HG03378 (cell line): ENCODE results near the gene RRP7A.
"Not testable (repeated sequence)": the region's sequence is repeated elsewhere in the genome, so short reads cannot be mapped to it uniquely, and the experiment has no call there.

Experiments
- ATAC-seq: cut with Tn5 transposase; IDR thresholded peaks from one replicate; pipeline ENCODE4 v1.9.1; 2021; ENCODE audit warnings: mild to moderate bottlenecking, moderate library complexity; ENCODE audit not compliant: unreplicated experiment

The RRP7A gene

DNA sequence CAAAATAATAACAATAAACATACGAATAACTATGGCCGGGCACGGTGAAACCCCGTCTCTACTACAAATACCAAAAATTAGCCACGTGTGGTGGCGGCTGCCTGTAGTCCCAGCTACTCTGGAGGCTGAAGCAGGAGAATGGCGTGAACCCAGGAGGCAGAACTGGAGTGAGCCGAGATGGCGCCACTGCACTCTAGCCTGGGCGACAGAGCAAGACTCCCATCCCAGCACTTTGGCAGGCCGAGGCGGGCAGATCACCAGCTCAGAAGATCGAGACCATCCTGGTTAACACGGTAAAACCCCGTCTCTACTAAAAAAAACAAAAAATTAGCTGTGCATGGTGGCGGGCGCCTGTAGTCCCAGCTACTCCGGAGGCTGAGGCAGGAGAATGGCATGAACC is 17.0 kb upstream of the RRP7A start:
- ATAC-seq: not testable (repeated sequence)

DNA sequence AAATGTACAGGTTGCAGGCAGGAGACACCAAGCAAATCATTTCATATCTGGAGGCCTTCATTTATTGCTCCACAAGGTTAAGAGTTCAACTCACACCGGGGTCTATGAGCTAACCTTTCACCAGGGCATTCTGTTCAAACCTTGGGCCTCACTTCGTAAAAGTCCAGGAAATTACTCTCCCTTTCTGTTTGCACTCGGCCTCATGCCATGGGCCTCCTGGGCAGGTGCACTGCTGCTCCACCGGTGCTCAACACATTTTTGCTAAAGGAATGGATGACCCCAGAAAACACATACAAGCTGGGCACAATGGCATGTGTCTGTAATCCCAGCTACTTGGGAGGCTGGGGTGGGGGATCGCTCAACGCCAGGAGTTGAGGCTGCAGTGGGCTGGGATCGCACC is 16.6 kb upstream of the RRP7A start:
- no peak for ATAC-seq

- ATAC-seq: not testable (repeated sequence)
Observed at GRCh38 chr22:42535082-42535731, 15.6 kb upstream of the RRP7A start.

DNA sequence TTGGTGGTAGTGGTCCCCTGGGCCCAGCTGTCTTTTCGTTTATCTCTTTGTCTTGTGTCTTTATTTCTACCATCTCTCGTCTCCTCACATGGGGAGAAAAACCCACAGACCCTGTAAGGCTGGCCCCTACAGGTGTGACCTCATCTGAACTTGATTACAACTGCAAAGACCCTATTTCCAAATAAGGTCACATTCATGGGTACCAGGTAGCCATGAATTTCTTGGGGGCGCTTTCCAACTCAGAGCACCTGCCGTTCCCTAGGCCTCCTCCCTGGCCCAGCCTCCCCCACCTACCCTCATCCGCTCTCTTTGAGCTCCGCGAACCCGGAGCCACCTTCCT is 14.0 kb upstream of the RRP7A start:
- no peak for ATAC-seq

- not testable (repeated sequence) for ATAC-seq
Observed at GRCh38 chr22:42531401-42532084, 11.9 kb upstream of the RRP7A start.

DNA sequence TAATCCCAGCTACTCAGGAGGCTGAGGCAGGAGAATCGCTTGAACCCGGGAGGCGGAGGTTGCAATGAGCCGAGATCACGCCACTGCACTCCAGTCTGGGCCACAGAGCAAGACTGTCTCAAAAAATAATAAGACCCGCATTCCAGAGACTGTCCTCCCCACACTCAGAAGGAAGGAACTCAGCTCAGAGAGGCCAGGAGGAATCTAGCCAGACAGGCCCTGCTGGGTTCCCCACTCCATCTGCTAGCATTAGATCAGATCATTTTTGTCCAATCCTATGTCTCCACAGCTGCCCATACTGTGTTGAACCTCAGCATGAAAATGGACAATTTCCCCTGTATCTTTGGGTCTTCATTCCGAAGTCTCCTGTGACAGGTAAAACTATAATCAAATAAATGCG is 9.8 kb upstream of the RRP7A start:
- ATAC-seq: not testable (repeated sequence)

DNA sequence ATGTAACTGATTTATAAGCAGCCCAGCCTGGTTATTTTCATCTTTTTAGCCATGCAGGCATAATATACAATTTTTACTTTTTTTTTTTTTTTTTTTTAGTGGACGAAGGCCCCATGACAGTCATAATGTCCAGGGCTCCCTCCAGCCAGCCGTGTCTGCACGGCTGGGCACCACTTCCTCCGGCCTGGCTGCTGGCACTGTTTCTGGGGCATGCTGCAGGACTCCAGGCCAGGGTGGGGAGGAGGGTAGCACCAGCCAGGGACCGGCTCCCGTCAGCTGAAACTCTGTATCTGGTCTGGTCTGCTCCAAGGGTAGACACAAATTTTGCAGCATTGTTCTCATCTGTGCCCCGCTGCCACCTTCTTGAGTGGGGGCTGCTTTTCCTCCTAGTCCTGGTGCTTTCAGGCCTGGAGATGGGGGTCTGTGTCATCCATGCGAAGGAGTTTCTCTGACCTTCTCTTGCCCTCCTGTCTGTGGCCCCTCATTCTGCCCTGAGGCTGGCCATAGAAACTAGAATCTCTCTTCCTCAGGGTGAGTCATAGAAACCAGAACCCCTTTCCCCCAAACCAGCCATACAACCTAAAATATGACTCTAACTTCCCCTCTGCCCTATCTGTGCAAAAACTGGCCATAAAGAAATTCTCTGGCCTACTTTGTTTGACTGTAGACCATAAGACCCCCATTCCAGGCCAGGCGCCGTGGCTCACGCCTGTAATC is 9.2 kb upstream of the RRP7A start:
- ATAC-seq: no peak

DNA sequence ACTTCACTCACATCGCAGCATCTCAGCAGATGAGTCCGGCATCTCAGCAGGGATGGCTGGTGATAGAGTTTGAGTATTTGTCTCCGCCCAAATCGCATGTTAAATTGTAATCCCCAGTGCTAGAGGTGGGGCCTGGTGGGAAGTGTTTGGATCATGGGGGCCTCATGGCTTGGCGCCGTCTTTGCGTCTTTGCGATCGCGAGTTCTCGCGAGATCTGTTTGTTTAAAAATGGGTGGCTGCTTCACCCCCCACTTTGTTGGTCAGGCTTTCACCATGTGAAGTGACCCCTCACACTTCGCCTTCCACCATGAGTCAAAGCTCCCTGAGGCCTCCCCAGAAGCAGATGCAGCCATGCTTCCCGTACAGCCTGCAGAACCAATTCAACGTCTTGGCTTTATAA is 3.0 kb upstream of the RRP7A start:
- ATAC-seq: no peak

DNA sequence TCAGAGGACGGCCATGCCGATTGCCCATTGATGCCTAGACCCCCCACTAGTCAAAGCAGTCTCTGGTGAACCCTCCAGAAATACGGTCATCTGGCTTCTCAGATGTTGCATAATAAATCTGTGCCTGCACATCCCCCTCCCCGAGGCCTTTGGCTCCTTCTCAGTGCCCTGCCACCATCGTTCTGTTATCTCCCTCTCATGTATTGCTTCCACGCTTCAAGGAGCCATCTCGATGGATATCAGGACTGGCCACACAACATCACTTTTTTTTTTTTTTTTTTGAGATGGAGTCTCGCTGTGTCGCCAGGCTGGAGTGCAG is 1.6 kb upstream of the RRP7A start:
- no peak for ATAC-seq

GRCh38 chr22:42518638-42519524 is 715 bp downstream of the RRP7A start:
- not testable (repeated sequence) for ATAC-seq

- not testable (repeated sequence) for ATAC-seq
Observed at GRCh38 chr22:42517103-42517502, 2.5 kb downstream of the RRP7A start.

- ATAC-seq: no peak
Observed at GRCh38 chr22:42515896-42516295, 3.7 kb downstream of the RRP7A start.

DNA sequence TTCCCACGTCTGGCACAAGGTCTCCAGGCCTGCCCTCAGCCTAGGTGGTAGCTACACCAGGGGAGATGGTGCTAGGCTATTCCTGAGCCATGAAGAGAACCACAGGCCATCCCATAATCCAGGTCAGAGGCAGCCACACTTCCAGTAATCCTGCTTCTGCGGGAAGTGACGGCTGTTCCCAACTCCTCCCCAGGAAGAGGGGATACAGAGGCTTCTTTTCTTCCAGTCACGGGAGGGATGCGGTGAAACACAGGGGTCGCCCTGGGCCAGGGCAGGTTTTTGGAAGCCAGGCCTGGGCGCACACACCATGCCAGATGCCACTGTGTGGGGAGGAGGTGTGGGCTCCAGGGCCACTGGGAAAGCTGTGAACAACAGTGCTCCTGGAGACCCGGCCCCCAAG is 4.3 kb downstream of the RRP7A start:
- not testable (repeated sequence) for ATAC-seq

- ATAC-seq: not testable (repeated sequence)
Observed at GRCh38 chr22:42514331-42514730, 5.3 kb downstream of the RRP7A start.

- not testable (repeated sequence) for ATAC-seq
Observed at GRCh38 chr22:42512273-42512990, 7.2 kb downstream of the RRP7A start.

- no peak for ATAC-seq
Observed at GRCh38 chr22:42511401-42511891, 8.2 kb downstream of the RRP7A start.

- ATAC-seq: no peak
Observed at GRCh38 chr22:42509548-42509947, 10.0 kb downstream of the RRP7A start.

DNA sequence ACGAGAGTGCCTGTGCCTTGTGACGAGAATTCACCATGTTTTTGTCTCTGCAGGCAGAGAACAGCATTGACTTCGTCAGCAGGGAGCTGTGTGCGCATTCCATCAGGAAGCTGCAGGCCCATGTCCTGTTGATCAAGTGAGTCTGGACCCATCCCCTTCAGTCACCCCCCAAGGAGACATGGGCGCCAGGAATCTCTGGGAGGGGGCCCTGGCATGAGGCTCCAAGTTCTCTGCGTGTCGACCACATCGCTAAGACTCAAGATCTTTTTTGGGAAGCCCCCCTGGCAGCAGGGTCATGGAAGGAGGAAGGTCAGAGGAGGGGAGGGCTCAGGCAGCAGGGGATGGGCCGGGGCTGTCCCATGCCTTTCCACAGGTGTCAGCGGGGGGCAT is 10.6 kb downstream of the RRP7A start:
- ATAC-seq: not testable (repeated sequence)

- ATAC-seq: not testable (repeated sequence)
Observed at GRCh38 chr22:42508327-42508974, 11.1 kb downstream of the RRP7A start.

GRCh38 chr22:42500836-42501179 is 18.8 kb downstream of the RRP7A start:
- no peak for ATAC-seq
